Ovary (tissue), 9 donors: ENCODE data around the gene MECP2. TPM values are rescaled to one million over a fixed set of nuclear protein-coding genes. Genes with fewer than 3 reads are reported as not detected.

ENCODE experiments used
- DNase-seq, 5 donors: peaks; one replicate each; pipeline ENCODE4 v3.0.0-alpha.2; 2019 to 2020
- H3K27ac ChIP-seq, 2 donors: fragments of 200-600 bp; one replicate each; pipeline versions ENCODE4 v1.5.1 to v1.8.0; 2019 to 2022
- H3K27me3 ChIP-seq: fragments of 200-600 bp; one replicate; pipeline ENCODE4 v1.8.0; 2022
- H3K36me3 ChIP-seq: fragments of 200-600 bp; sonication (generic); one replicate; pipeline ENCODE4 v1.5.1; 2019
- H3K4me1 ChIP-seq: one replicate; pipeline ENCODE4 v1.8.1; 2013; ENCODE audit warnings: mild to moderate bottlenecking, moderate library complexity; ENCODE audit not compliant: insufficient read depth
- H3K4me3 ChIP-seq: fragments of 200-600 bp; sonication (generic); one replicate; pipeline ENCODE4 v1.5.1; 2017
- H3K9me3 ChIP-seq, 2 donors: fragments of 200-600 bp in 1 of 2; sonication (generic) in 1 of 2; one replicate each; pipeline versions ENCODE4 v1.5.1 to v1.8.1; 2013 to 2019; ENCODE audit warnings: mild to moderate bottlenecking in 1 of 2, moderate library complexity in 1 of 2
- EP300 ChIP-seq: sonication (generic); formaldehyde crosslinking; IDR thresholded peaks from one replicate; pipeline ENCODE4 v1.6.1; 2017; ENCODE audit warnings: antibody characterized with exemption
- POLR2A ChIP-seq: fragments of 450-650 bp; IDR thresholded peaks from one replicate; pipeline ENCODE4 v1.6.1; 2017; ENCODE audit warnings: antibody characterized with exemption, mild to moderate bottlenecking, moderate library complexity
- WGBS, 3 donors: extraction: QIAGEN DNeasy Blood & Tissue Kit in 1 of 3; methylation state at CpG; one replicate each; pipeline versions ENCODE4 v1.1.5 to v1.1.7; 2013 to 2017; 5-methylcytosine and 5-hydroxymethylcytosine counted together
- intact Hi-C, 4 donors: fragments of 100-400 bp; cut with DNase I; formaldehyde crosslinking; loops; one replicate each; pipeline versions ENCODE4 v1.11.0 to v1.15.1; 2022 to 2023
- polyA plus RNA-seq, 2 donors: library from polyadenylated mRNA; stranded (reverse); fragments of 200-250 nt in 1 of 2; fragments of 350-450 nt in 1 of 2; fragmentation: Illumina TruSeq in 1 of 2; extraction: RNeasy Lipid Tissue Mini Kit (QIAGEN cat#74804) in 1 of 2; gene quantifications; one replicate each; pipeline ENCODE4 v1.2.3, GENCODE V29; 2013 to 2014
- total RNA-seq, 7 donors: library from RNA; depleted of rRNA in 2 of 7; stranded (reverse); fragments of >200 nt in 2 of 7; fragmentation: NEBNext Ultra II Directional in 3 of 7; extraction: Animal tissue kit (Norgen Biotek cat#: 25700) in 3 of 7; gene quantifications; one replicate each; pipeline versions ENCODE4 v1.1.0 to v1.2.4, GENCODE V29; 2016 to 2023
- TF ChIP-seq, protein P1 (sequence below), 3 donors: fragments of 450-650 bp in 2 of 3; fragments of 200-600 bp in 1 of 3; IDR thresholded peaks; one replicate each; pipeline versions ENCODE4 v1.5.1 to v1.8.0; 2016 to 2022; ENCODE audit warnings: antibody characterized with exemption in 3 of 3, mild to moderate bottlenecking in 1 of 3
- donor health status: DM: no; HTN: no; CAD: no; lungs with moderate emphysema.
- donor health status: DM: no; HTN: no; CAD: no.
- donor health status: Bipolar disorder and iron deficiency.
- donor health status: DM: yes; HTN: yes; CAD: no.
- donor health status: DM: no; HTN: no; CAD: no.
- donor health status: DM: yes; HTN: yes; CAD: no.

MECP2 gene
- total and polyA plus RNA-seq, 9 donors: 26.8 to 91.2 (median 62.2) TPM

DNA sequence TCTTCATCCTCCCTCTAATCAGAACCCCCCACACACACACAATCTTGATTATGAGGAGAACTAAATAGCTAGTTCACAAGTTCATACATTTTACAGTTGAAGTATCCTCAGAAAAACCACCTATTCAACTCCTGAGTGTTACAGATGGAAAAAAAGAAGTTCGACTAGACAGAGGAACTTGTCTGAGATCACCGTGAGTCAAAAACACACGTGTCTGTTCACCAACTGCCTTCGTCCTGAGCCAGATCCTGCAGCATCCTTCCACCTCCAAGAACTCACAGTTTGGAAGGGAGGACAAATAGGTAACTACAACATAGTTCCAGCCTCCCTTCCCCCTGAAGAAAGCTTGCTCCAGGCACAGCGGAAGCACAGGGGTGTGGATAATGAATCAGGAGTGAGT lies 58.9 kb downstream of the MECP2 start:
- H3K36me3 ChIP-seq: no peaks in the 10 kb centered on the region
- WGBS, 3 donors: 69 to 75% (median 70%) methylated on average over 5 of the region's 5 CpGs
- no peak overlapping the region for H3K4me3 ChIP-seq
- intact Hi-C loops: no loop called here
- no peak for DNase-seq
- no peaks in the 10 kb centered on the region for H3K27me3 ChIP-seq
- TF ChIP-seq POLR2A (no peak), EP300 (no peak)
- TF ChIP-seq, protein P1, sequence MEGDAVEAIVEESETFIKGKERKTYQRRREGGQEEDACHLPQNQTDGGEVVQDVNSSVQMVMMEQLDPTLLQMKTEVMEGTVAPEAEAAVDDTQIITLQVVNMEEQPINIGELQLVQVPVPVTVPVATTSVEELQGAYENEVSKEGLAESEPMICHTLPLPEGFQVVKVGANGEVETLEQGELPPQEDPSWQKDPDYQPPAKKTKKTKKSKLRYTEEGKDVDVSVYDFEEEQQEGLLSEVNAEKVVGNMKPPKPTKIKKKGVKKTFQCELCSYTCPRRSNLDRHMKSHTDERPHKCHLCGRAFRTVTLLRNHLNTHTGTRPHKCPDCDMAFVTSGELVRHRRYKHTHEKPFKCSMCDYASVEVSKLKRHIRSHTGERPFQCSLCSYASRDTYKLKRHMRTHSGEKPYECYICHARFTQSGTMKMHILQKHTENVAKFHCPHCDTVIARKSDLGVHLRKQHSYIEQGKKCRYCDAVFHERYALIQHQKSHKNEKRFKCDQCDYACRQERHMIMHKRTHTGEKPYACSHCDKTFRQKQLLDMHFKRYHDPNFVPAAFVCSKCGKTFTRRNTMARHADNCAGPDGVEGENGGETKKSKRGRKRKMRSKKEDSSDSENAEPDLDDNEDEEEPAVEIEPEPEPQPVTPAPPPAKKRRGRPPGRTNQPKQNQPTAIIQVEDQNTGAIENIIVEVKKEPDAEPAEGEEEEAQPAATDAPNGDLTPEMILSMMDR (IDR thresholded peaks at IDR 0.05): no peak
- no peak overlapping the region for H3K27ac ChIP-seq
- no peaks in the 10 kb centered on the region for H3K9me3 ChIP-seq
- peaks cover 4% of the 10 kb centered on the region for H3K4me1 ChIP-seq

DNA sequence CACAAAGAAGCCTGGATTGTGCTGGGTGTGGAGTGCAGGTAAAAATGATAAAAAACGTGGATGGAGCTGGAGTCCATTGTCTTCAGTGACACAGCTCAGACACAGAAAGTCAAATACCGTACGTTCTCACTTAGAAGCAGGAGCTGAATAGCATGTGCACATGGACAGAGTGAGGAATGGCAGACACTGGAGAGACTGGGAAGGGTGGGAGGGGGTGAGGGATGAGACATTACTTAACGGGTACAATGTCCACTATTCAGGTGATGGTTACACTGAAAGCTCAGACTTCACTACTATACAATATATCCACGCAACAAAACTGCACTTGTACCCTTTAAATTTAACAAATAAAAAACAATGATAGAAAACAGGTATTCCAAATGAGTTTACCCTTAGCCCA lies 59.8 kb downstream of the MECP2 start:
- no peak for DNase-seq
- Histone ChIP-seq H3K4me3 (no peak overlapping the region), H3K4me1 (peaks cover 4% of the 10 kb centered on the region), H3K27ac (no peak overlapping the region), H3K36me3 (no peaks in the 10 kb centered on the region), H3K9me3 (no peaks in the 10 kb centered on the region), H3K27me3 (no peaks in the 10 kb centered on the region)
- intact Hi-C loops: no loop called here
- 66 to 78% (median 72%) methylated on average over 5 of the region's 5 CpGs for WGBS, 3 donors
- TF ChIP-seq POLR2A (no peak), EP300 (no peak)
- TF ChIP-seq, protein P1 (IDR thresholded peaks at IDR 0.05): no peak

DNA sequence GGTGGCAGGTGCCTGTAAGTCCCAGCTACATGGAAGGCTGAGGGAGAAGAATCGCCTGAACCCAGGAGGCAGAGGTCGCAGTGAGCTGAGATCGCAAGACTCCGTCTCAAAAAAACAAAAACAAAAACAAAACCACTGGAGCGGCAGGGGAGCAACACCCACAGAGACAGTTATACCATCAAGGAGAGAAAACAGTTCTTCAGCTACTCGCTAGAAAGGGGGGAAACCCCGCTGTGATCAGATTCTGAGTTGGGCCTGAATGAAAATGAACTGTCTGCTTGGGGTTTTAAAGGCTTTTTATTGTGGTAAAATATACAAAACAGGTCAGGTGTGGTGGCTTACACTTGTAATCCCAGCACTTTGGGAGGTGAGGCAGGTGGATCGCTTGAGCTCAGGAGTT lies 61.0 kb downstream of the MECP2 start:
- H3K4me1 ChIP-seq: peaks cover 4% of the 10 kb centered on the region
- WGBS, 3 donors: 73 to 81% (median 78%) methylated on average over 8 of the region's 8 CpGs

DNA sequence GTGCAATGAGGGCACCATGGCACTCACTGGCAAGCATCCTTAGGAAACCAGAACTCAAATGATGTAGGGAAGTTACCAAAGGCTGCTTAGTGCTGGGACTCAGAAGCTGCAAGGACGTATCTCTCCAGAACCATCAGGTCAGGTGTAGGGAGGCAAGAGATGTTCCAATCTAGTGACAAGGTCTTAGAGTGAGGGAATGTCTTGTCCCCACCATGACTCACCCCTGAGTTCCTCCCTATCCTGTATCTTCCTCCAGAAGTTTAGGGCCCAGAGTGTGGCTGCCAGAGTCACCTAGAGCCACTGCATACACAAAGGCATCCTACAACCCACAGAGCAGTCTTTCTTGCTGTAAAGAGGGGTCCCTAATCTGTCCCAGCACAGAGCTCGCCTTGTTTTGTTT lies 63.7 kb downstream of the MECP2 start:
- DNase-seq: no peak
- no peaks in the 10 kb centered on the region for H3K9me3 ChIP-seq
- no peak overlapping the region for H3K4me3 ChIP-seq
- H3K4me1 ChIP-seq: peaks cover 5% of the 10 kb centered on the region
- 82 to 86% (median 85%) methylated on average over 2 of the region's 2 CpGs for WGBS, 3 donors
- no peak for TF ChIP-seq EP300
- TF ChIP-seq, protein P1 (IDR thresholded peaks at IDR 0.05): no peak
- TF ChIP-seq POLR2A: no peak
- H3K27me3 ChIP-seq: no peaks in the 10 kb centered on the region
- intact Hi-C loops: no loop called here
- H3K27ac ChIP-seq: no peak overlapping the region
- no peaks in the 10 kb centered on the region for H3K36me3 ChIP-seq

More for the DNA sequence above, 61.0 kb downstream of the MECP2 start:
- DNase-seq: no peak
- H3K4me3 ChIP-seq: no peak overlapping the region
- intact Hi-C loops: no loop called here
- H3K27ac ChIP-seq: no peak overlapping the region
- no peaks in the 10 kb centered on the region for H3K27me3 ChIP-seq
- TF ChIP-seq, protein P1 (IDR thresholded peaks at IDR 0.05): no peak
- TF ChIP-seq POLR2A: no peak
- TF ChIP-seq EP300: no peak
- H3K36me3 ChIP-seq: no peaks in the 10 kb centered on the region
- H3K9me3 ChIP-seq: no peaks in the 10 kb centered on the region
